Neural progenitor cell (in vitro differentiated cells): ENCODE data around the gene PPP3R1. TPM values are rescaled to one million over a fixed set of nuclear protein-coding genes. Genes with fewer than 3 reads are reported as not detected.

Experiments used
- DNase-seq: peaks from one replicate; pipeline ENCODE4 v3.0.0-alpha.2; 2016; ENCODE audit warnings: low spot score
- H2AFZ ChIP-seq: fragments of 200-600 bp; sonication (generic); replicated peaks from 2 replicates; pipeline ENCODE4 v1.6.1; 2016; ENCODE audit warnings: antibody characterized with exemption
- H3F3A ChIP-seq: fragments of 200-600 bp; sonication (generic); 2 replicates; pipeline ENCODE4 v1.6.1; 2016; ENCODE audit warnings: antibody characterized with exemption, low read depth
- H3K27ac ChIP-seq: fragments of 200-600 bp; sonication (generic); 2 replicates; pipeline ENCODE4 v1.5.1; 2016; ENCODE audit warnings: mild to moderate bottlenecking
- H3K27me3 ChIP-seq: fragments of 200-600 bp; sonication (generic); 2 replicates; pipeline ENCODE4 v1.6.1; 2016; ENCODE audit warnings: mild to moderate bottlenecking, moderate library complexity
- H3K36me3 ChIP-seq: fragments of 200-600 bp; sonication (generic); 2 replicates; pipeline ENCODE4 v1.5.1; 2016
- H3K4me1 ChIP-seq: fragments of 200-600 bp; sonication (generic); 2 replicates; pipeline ENCODE4 v1.6.1; 2016; ENCODE audit warnings: mixed run types
- H3K4me2 ChIP-seq: fragments of 200-600 bp; sonication (generic); 2 replicates; pipeline ENCODE4 v1.6.1; 2016
- H3K4me3 ChIP-seq: fragments of 200-600 bp; sonication (generic); 2 replicates; pipeline ENCODE4 v1.5.1; 2016
- H3K79me2 ChIP-seq: fragments of 200-600 bp; sonication (generic); 2 replicates; pipeline ENCODE4 v1.6.1; 2016; ENCODE audit warnings: low read depth
- H3K9ac ChIP-seq: fragments of 200-600 bp; sonication (generic); 2 replicates; pipeline ENCODE4 v1.6.1; 2016
- H3K9me3 ChIP-seq: fragments of 200-600 bp; sonication (generic); 2 replicates; pipeline ENCODE4 v1.5.1; 2016; ENCODE audit warnings: low read depth
- H4K20me1 ChIP-seq: fragments of 200-600 bp; sonication (generic); 2 replicates; pipeline ENCODE4 v1.6.1; 2016; ENCODE audit warnings: low read depth
- H3K27ac Mint-ChIP-seq: 3 replicates; pipeline ENCODE4 v1.8.0; 2021; ENCODE audit warnings: mixed read lengths
- H3K27me3 Mint-ChIP-seq: 2 replicates; pipeline ENCODE4 v1.8.0; 2022; ENCODE audit warnings: low read depth, mild to moderate bottlenecking, inconsistent platforms, moderate library complexity, mixed read lengths; ENCODE audit not compliant: insufficient read depth
- H3K36me3 Mint-ChIP-seq: 3 replicates; pipeline ENCODE4 v1.8.0; 2021; ENCODE audit warnings: mixed read lengths
- H3K4me1 Mint-ChIP-seq: 3 replicates; pipeline ENCODE4 v1.8.0; 2021; ENCODE audit warnings: mixed read lengths
- H3K4me3 Mint-ChIP-seq: 3 replicates; pipeline ENCODE4 v1.8.0; 2021; ENCODE audit warnings: mild to moderate bottlenecking, moderate library complexity, mixed read lengths
- H3K9me3 Mint-ChIP-seq: 3 replicates; pipeline ENCODE4 v1.8.0; 2020; ENCODE audit warnings: mixed read lengths
- CTCF ChIP-seq: fragments of 200-600 bp; sonication (generic); IDR thresholded peaks from 2 replicates; pipeline ENCODE4 v1.5.1; 2017; ENCODE audit warnings: antibody characterized with exemption, mild to moderate bottlenecking
- EZH2 ChIP-seq: fragments of 200-600 bp; sonication (generic); IDR thresholded peaks from 2 replicates; pipeline ENCODE4 v1.6.1; 2017; ENCODE audit warnings: antibody characterized with exemption, mild to moderate bottlenecking, moderate library complexity
- EZH2phosphoT487 ChIP-seq: fragments of 200-600 bp; sonication (generic); IDR thresholded peaks from 2 replicates; pipeline ENCODE4 v1.6.1; 2017; ENCODE audit warnings: antibody characterized with exemption
- total RNA-seq: library from RNA; depleted of rRNA; stranded (reverse); fragments of >200 nt; gene quantifications from 2 replicates; pipeline ENCODE4 v1.2.3, GENCODE V29; 2015; ENCODE audit warnings: low replicate concordance

Gene PPP3R1
- total RNA-seq, 1 donor from 2014 or later = 41.4 TPM

- no peak overlapping the region for H3K4me2 ChIP-seq
- H3K4me1 Mint-ChIP-seq = peaks cover 20% of the 10 kb centered on the region
- H2AFZ ChIP-seq = no peak overlapping the region
- H3K36me3 Mint-ChIP-seq = no peaks in the 10 kb centered on the region
- H3K9me3 Mint-ChIP-seq = no peaks in the 10 kb centered on the region
- peaks cover 6% of the 10 kb centered on the region for H3F3A ChIP-seq
- H3K27me3 ChIP-seq = no peaks in the 10 kb centered on the region
- H3K27me3 Mint-ChIP-seq = peaks cover 2% of the 10 kb centered on the region
- H3K4me3 Mint-ChIP-seq = no peak overlapping the region
- H3K36me3 ChIP-seq = no peaks in the 10 kb centered on the region
- H3K79me2 ChIP-seq = peaks cover 9% of the 10 kb centered on the region
- no peak overlapping the region for H3K27ac Mint-ChIP-seq
- no peak for DNase-seq
- no peaks in the 10 kb centered on the region for H4K20me1 ChIP-seq
- no peak overlapping the region for H3K27ac ChIP-seq
- no peak for TF ChIP-seq CTCF
- no peak for TF ChIP-seq EZH2phosphoT487
- TF ChIP-seq EZH2 = no peak
- no peak overlapping the region for H3K4me3 ChIP-seq
- no peak overlapping the region for H3K9ac ChIP-seq
- H3K9me3 ChIP-seq = no peaks in the 10 kb centered on the region
- peaks cover 7% of the 10 kb centered on the region for H3K4me1 ChIP-seq
Measured at GRCh38 chr2:68258851-68259250, 6.5 kb upstream of the PPP3R1 start.

- Histone ChIP-seq H3K36me3 (no peaks in the 10 kb centered on the region), H3K9me3 (no peaks in the 10 kb centered on the region), H2AFZ (no peak overlapping the region), H3K4me2 (no peak overlapping the region), H3K79me2 (peaks cover 26% of the 10 kb centered on the region), H3K9ac (no peak overlapping the region), H3K4me3 (no peak overlapping the region), H3K27ac (no peak overlapping the region), H3K4me1 (peaks cover 8% of the 10 kb centered on the region), H3F3A (peaks cover 11% of the 10 kb centered on the region), H4K20me1 (peaks cover 4% of the 10 kb centered on the region), H3K27me3 (no peaks in the 10 kb centered on the region)
- Mint-ChIP-seq H3K27me3 (peaks cover 5% of the 10 kb centered on the region), H3K9me3 (no peaks in the 10 kb centered on the region), H3K4me3 (peak overlapping the region; percentile 67), H3K36me3 (no peaks in the 10 kb centered on the region), H3K4me1 (peaks cover 24% of the 10 kb centered on the region), H3K27ac (no peak overlapping the region)
- no peak for TF ChIP-seq CTCF
- no peak for TF ChIP-seq EZH2
- no peak for TF ChIP-seq EZH2phosphoT487
- DNase-seq = peak; percentile 14
Measured at GRCh38 chr2:68256093-68256450, 3.7 kb upstream of the PPP3R1 start.

- Mint-ChIP-seq H3K36me3 (no peaks in the 10 kb centered on the region), H3K4me1 (peaks cover 33% of the 10 kb centered on the region), H3K9me3 (no peaks in the 10 kb centered on the region), H3K4me3 (peak overlapping the region; percentile 97), H3K27ac (peak overlapping the region; percentile 35), H3K27me3 (peaks cover 4% of the 10 kb centered on the region)
- H3K4me1 ChIP-seq = peaks cover 30% of the 10 kb centered on the region
- peak; percentile 51 for DNase-seq
- peaks cover 29% of the 10 kb centered on the region for H4K20me1 ChIP-seq
- peak overlapping the region; percentile 96 for H3K4me3 ChIP-seq
- H3F3A ChIP-seq = peaks cover 17% of the 10 kb centered on the region
- no peak for TF ChIP-seq CTCF
- no peak for TF ChIP-seq EZH2phosphoT487
- no peak for TF ChIP-seq EZH2
- H3K9ac ChIP-seq = peak overlapping the region; percentile 58
- peak overlapping the region; percentile 89 for H3K4me2 ChIP-seq
- no peaks in the 10 kb centered on the region for H3K36me3 ChIP-seq
- peaks cover 52% of the 10 kb centered on the region for H3K79me2 ChIP-seq
- peak overlapping the region; percentile 78 for H3K27ac ChIP-seq
- no peaks in the 10 kb centered on the region for H3K27me3 ChIP-seq
- H2AFZ ChIP-seq = peak overlapping the region; percentile 82
- H3K9me3 ChIP-seq = no peaks in the 10 kb centered on the region
Measured at GRCh38 chr2:68253219-68254068, 1.1 kb upstream of the PPP3R1 start.
